CMK (cell line): ENCODE measurements around the gene TRAPPC2L.
"Not testable (repeated sequence)": the region's sequence is repeated elsewhere in the genome, so short reads cannot be mapped to it uniquely, and the experiment has no call there.

ENCODE experiments used
- DNase-seq: peaks from one replicate; pipeline ENCODE4 v3.0.0-alpha.2; 2010; ENCODE audit warnings: low read depth

The TRAPPC2L gene

GRCh38 chr16:88877564-88878289 lies 20.8 kb downstream of the TRAPPC2L start:
- no peak for DNase-seq

DNA sequence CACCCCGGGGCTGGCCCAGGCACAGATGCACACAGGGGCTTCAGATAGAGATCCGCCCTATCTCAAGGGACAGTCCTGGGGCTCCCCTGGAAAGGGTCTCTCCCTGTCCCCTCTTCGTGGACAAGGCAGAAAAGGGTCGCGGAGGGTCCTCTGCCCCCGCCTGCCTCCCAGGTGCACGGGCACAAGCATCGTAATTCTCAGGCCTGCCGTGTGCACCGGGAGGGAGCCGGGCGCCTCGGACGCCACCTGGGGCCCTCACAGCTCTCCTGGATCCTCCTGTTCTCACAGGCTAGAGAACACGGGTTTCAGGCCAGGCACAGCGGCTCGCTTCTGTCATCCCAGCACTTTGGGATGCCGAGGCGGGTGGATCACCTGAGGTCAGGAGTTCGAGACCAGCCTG lies 21.4 kb downstream of the TRAPPC2L start:
- DNase-seq = no peak

DNA sequence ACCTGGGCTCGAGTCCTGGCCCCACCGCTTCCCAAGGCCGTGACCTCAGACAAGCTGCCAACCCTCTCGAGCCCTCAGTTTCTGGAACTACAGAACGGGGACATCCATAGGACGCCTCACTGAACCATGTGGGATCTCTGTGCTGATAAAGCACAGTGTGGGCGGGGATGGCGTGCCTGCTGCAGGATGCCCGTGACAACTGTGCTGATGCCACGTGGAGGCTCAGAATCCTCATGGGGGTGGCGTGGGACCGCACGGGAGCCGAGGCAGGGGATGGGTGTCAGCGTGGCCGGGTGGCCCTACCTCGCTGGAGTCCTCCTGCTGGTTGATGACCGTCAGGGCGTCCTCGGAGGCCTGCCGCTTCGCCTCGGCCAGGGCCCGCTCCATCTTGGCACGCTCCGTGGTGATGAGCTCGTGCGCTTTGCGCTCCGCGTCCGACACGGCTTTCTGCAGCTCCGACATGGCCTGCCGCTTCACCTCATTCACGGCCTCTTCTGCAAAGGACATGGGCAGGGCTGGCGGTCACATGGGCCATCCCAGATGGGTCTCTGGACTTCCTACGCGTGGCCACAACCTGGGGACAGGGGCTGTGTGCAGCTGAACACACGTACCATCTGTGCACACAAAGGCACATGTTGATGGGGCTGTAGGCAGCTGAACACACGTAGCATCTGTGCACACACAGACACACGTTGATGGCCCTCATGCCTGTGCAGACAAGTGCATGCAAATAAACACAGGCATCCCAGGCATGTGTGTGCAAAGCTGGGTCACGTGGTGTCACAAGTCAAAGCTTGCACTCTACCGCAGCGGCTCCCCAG lies 22.2 kb downstream of the TRAPPC2L start:
- no peak for DNase-seq

- no peak for DNase-seq
Observed at GRCh38 chr16:88879788-88880055, 22.8 kb downstream of the TRAPPC2L start.

- no peak for DNase-seq
Observed at GRCh38 chr16:88880226-88881006, 23.5 kb downstream of the TRAPPC2L start.

GRCh38 chr16:88881007-88881615 lies 24.2 kb downstream of the TRAPPC2L start:
- DNase-seq = no peak

DNA sequence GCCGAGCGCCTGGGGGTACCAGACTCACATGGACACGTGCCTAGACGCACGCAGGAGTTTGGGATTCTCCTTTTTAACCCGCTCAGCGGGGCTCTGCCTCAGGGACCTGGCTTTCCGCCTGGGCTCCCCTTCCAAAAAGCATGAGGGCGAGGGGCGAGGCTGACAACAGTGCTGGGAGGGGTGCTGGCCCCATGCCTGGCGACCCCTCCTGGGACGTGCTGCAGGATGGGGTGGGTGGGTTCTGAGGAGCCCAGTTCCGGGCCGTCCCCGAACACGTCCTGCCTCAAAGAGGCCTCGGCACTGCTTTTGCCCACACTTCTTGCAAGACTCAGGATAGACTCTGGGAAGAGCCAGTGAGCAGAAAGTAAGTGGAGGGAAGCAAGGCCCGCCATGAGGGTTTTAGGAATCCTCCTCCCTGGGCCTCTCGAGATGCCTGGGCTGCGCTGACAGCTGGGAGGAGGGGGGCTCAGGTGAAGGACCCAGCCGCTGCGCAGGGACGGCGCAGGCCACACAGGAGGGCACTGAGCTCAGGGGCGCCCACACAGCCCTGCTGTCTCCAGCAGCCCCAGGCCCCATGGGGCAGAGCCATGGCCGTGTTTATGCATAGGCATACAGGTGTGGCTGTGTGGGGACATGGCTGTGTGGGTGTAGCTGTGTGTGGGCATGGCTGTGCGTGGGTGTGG lies 24.9 kb downstream of the TRAPPC2L start:
- DNase-seq = no peak

DNA sequence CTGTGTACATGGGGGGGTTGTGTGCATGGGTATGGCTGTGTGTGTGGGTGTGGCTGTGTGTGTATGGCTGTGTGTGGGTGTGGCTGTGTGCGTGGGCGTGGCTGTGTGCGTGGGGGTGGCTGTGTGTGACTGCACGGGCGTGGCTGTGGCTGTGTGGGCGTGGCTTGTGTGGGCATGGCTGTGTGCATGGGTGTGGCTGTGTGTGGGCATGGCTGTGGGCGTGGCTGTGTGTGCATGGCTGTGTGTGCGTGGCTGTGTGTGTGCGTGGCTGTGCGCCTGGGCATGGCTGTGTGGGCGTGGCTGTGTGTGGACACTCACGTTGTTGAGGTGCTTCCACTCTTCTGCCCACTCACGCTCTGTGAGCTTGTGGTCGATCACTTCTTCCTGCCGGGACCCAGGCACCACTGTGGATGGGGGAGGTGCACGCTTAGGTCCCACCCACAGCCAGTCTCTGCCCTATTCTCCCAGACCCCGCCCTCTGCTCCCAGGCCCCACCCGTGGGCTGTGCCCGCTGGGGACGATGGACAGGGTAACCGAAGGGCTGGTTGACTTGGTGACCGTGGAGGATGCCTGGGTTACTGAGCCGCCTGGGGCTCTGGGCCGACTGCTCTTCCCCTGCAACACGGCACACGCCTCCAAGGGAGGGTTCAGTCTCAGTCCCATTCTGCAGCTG lies 25.6 kb downstream of the TRAPPC2L start:
- peak; percentile 83 for DNase-seq

DNA sequence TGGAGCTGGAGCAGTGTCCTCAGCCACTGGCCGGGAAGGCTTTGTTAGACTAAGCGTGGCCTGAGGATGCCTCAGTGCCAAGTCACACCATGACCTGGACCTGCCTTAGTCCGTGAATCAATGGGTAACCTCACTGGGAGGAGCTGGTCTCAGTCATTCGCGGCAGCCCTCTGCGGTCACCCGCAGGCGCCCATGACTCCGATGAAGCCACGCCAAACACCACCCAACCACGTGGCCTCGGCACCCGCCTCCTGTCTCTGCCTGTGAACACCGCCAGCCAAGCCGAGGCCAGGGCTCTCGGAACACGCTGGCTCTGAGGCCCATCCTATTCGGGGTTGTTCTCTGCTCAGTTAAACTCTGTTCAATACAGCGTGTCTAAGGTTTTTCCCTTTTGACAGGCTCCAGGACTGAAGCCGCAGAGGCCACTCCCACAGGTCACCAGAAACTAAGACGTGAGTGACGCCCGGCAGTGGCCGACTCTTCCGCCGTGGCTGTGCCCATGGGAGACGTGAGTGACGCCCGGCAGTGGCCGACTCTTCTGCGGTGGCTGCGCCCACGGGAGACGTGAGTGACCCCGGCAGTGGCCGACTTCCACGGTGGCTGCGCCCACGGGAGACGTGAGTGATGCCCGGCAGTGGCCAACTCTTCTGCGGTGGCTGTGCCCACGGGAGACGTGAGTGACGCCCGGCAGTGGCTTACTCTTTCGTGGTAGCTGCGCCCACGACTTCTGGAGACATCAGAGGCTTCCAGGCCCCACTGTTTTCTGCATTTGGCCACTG lies 26.4 kb downstream of the TRAPPC2L start:
- DNase-seq = no peak

DNA sequence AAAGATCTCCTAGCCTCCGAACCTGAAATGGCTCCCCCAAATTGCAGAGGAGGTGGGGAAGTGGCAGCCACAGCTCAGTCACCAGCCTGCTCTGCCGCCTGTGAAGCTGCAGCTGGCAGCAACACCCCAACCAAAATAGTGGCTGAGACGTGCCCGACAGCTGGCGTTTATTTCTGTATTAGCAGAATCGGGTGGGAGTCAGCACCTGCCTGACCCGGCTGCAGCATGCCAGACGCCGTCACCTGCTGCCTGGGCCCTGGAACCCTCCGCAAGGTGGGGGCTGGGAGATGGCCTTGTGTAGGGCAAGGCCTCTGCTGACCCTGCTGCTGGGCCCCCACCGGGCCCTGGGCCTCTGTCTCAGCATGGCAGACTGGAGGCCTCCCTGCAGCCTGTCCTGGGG lies 27.0 kb downstream of the TRAPPC2L start:
- no peak for DNase-seq

DNA sequence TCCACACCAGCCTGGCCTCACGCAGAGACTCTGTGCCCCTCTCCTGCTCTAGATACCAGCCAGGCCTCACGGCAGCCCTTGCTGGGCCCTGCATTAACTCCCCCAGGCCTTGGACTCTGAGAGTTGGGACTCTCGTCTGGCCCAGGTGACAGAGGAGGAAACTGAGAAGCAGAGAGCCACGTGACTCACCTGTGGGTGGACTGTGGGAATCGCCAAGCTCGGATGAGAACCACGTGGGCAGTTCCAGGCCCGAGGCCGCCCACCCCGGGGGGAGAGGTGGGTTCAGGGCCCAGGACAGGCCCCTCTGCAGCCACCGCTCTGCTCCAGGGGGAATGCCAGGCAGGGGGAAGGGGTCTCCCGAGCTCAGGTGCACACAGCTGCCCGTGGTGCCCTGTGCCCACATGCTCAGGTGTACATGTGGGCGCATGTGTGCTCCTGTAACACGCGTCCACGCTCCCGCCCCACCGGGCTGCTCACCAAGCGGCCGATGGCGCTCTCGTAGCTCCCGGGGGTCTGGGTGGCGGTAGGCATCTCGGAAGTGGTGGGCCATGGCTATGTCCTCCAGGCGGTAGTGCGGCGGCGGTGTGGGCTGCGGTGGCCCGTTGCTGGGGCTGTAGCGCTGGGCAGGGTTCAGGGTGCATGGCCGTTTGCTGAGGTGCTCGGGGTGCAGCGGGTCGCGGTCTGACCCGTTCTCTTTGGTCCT lies 27.8 kb downstream of the TRAPPC2L start:
- no peak for DNase-seq

GRCh38 chr16:88885693-88886280 lies 28.9 kb downstream of the TRAPPC2L start:
- no peak for DNase-seq

- DNase-seq = no peak
Observed at GRCh38 chr16:88886420-88886844, 29.5 kb downstream of the TRAPPC2L start.

DNA sequence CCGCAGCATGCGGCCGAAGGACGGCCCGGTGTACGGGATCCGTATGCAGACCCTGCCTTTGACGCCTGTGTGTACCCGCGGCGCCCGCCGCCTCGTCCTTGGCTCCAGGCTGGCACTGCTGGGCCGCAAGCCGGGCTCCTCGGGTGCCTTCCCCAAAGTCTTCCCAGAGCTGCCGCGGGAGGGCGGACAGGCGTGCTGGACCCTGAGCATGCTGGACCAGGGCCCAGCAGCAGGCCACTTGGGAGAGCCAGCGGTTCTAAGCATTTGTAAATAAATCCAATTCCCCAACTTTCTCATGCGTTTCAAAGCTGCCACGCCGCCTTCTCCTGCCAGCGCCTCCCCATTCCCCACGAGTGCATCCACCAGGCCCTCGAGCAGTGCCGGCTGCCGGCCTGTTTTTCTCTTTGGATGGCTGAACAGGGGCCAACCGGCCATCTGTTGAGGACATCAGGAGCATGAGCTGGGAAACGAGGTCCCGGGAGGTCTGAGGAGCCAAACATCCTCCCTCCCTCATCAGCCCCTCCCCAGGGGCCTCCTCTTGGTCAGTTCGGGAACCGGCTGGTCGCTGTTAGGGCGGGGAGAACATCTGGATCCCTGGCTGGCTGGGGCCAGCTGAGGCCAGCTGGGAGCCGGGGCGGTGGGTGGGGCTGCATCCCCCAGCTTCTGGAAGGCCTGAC lies 30.1 kb downstream of the TRAPPC2L start:
- no peak for DNase-seq

DNA sequence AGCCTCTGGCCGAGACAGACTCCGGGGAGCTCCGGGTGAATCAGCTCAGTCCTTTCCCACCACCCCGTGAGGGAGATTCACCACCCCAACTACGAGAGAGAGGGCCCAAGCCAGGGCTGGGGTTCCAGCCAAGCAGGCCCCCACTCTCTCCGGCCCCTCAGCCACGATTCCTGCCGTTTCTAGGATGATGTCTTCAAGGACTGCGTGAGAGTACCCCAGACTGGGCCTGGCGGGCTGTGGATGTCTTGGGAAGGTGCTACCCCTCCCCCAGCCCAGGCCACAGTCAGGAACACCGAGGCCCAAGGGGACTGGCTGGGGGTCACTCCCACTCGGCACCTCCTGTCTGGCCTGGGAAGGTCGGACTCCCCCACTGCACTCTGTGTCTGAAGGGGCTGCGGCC lies 31.1 kb downstream of the TRAPPC2L start:
- no peak for DNase-seq

DNA sequence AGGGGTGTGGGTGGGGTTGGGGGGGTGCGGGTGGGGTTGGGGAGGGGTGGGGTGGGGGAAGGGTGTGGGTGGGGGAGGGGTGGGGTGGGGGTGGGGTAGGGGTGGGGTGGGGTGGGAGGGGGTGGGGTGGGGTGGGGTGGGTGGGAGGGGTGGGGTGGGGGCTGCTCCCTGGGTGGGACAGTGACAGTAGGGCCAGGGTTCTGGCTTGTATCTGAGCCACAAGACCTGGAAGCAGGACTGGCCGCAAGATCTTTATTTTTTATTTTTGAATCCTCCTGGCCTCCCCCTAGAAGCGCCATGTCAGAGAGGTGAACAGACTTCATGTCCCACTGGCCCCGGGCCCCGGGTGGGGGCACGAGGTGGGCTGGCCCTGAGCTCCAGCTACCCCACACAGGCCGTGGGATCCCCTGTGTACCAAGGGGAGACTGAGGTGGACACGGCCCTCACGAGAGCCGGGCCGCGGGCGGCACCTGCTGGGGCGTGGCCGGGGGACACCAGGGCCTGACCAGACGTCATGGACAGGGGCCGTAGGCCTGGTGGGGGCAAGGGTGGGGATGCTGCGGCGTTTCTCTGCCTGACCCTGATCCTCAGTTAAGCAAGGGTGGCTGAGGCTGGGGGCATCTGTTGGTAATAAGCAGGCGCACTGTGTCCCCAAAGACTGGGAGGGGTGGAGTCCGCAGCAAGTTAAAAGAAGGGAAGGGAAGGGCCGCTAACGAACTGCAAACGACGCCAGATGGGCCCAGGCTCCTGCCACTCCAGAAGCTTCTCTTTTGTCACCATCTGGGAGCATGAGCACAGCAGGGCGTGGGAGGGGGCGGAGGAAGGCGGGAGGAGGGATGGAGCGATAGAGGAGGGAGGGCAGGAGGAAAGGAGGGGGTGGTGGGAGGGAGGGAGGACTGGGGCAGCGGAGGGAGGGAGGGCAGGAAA lies 31.8 kb downstream of the TRAPPC2L start:
- peak; percentile 58 for DNase-seq

GRCh38 chr16:88889702-88890352 lies 32.9 kb downstream of the TRAPPC2L start:
- DNase-seq = not testable (repeated sequence)
